A549 (cell line): ENCODE measurements around the gene RET. TPM values are rescaled to one million over a fixed set of nuclear protein-coding genes. Genes with fewer than 3 reads are reported as not detected.
A peak's percentile ranks its signal among the peaks of the same experiment; 100 is the strongest.

Experiments
- ATAC-seq, 2 experiments: fragments of 200-7000 bp in 1 of 2; fragments of >200 bp in 1 of 2; cut with Nextera tagmentation in 1 of 2; cut with Tn5 transposase in 1 of 2; 3 replicates each; pipeline versions ENCODE4 v1.8.0 to v1.9.1; 2018 to 2020; ENCODE audit warnings: mild to moderate bottlenecking in 1 of 2, moderate library complexity in 1 of 2
- CTCF ChIA-PET: fragments of 300-600 bp; sonication (Branson Sonifier 250); formaldehyde crosslinking; extraction: SDS; loops from one replicate; lab custom pipeline; 2021; ENCODE audit warnings: antibody characterized with exemption, inconsistent platforms; lab: Yijun Ruan, JAX
- POLR2A ChIA-PET: fragments of 350-600 bp; formaldehyde crosslinking; extraction: SDS; loops from one replicate; lab custom pipeline; 2021; ENCODE audit warnings: antibody characterized with exemption, inconsistent platforms; lab: Yijun Ruan, JAX
- DNase-seq, 2 experiments: peaks; one replicate each; pipeline versions ENCODE4 v3.0.0 to v3.0.0-alpha.2; 2011 to 2016; ENCODE audit warnings: low read depth in 1 of 2, low spot score in 1 of 2
- FAIRE-seq: peaks from 2 replicates; lab custom pipeline; 2011; peaks lifted over from hg19 to GRCh38; lab: Jason Lieb, UNC
- H3K27ac ChIP-seq, 2 experiments: fragments of >200 bp; sonication (Bioruptor Twin); formaldehyde crosslinking; 3 replicates each; pipeline ENCODE4 v1.5.1; 2016 to 2017
- H3K4me1 ChIP-seq: fragments of >200 bp; sonication (Bioruptor Twin); formaldehyde crosslinking; 3 replicates; pipeline ENCODE4 v1.6.1; 2016
- H3K4me2 ChIP-seq: fragments of >200 bp; sonication (Bioruptor Twin); formaldehyde crosslinking; 3 replicates; pipeline ENCODE4 v1.6.1; 2016
- H3K4me3 ChIP-seq: fragments of >200 bp; sonication (Bioruptor Twin); formaldehyde crosslinking; 3 replicates; pipeline ENCODE4 v1.5.1; 2016
- H3K9me3 ChIP-seq: fragments of >200 bp; sonication (Bioruptor Twin); formaldehyde crosslinking; 3 replicates; pipeline ENCODE4 v1.6.1; 2016
- BHLHE40 ChIP-seq: IDR thresholded peaks from 2 replicates; pipeline ENCODE4 v1.6.1; 2012; ENCODE audit warnings: low read depth, low read length, inconsistent platforms
- CBX2 ChIP-seq: fragments of 200-600 bp; sonication (generic); IDR thresholded peaks from 2 replicates; pipeline ENCODE4 v1.6.1; 2016; ENCODE audit warnings: low read depth, mild to moderate bottlenecking, borderline replicate concordance
- CEBPB ChIP-seq, 2 experiments: fragments of >200 bp in 1 of 2; sonication (Bioruptor Twin) in 1 of 2; formaldehyde crosslinking in 1 of 2; IDR thresholded peaks; 2 replicates each; pipeline ENCODE4 v1.6.1; 2012 to 2016
- CHD2 ChIP-seq: fragments of 150-350 bp; IDR thresholded peaks from 2 replicates; pipeline ENCODE4 v1.6.1; 2014; ENCODE audit warnings: low read length; ENCODE audit not compliant: partially characterized antibody
- EHMT2 ChIP-seq: fragments of 200-600 bp; sonication (generic); IDR thresholded peaks from 2 replicates; pipeline ENCODE4 v1.6.1; 2016; ENCODE audit warnings: antibody characterized with exemption, low read depth, mild to moderate bottlenecking, moderate library complexity
- ELK1 ChIP-seq: fragments of 150-350 bp; IDR thresholded peaks from 2 replicates; pipeline ENCODE4 v1.6.1; 2014; ENCODE audit warnings: low read depth, mild to moderate bottlenecking, low read length
- FOSL2 ChIP-seq, 2 experiments: fragments of 450-650 bp in 1 of 2; fragments of >200 bp in 1 of 2; sonication (Bioruptor Twin) in 1 of 2; formaldehyde crosslinking; IDR thresholded peaks; 2 replicates each; pipeline versions ENCODE4 v1.5.0 to v1.6.1; 2016 to 2020; ENCODE audit warnings: mild to moderate bottlenecking in 1 of 2, moderate library complexity in 1 of 2
- FOXS1 ChIP-seq: fragments of 250-450 bp; sonication (Bioruptor Pico); IDR thresholded peaks from 2 replicates; pipeline ENCODE4 v1.5.0; 2020; ENCODE audit warnings: mild to moderate bottlenecking, moderate library complexity
- GATA3 ChIP-seq: IDR thresholded peaks from 2 replicates; pipeline ENCODE4 v1.6.1; 2012; ENCODE audit warnings: borderline replicate concordance
- HDAC2 ChIP-seq: fragments of 200-600 bp; sonication (generic); IDR thresholded peaks from 2 replicates; pipeline ENCODE4 v1.6.1; 2016
- HES2 ChIP-seq: fragments of >200 bp; sonication (Bioruptor Twin); formaldehyde crosslinking; IDR thresholded peaks from 2 replicates; pipeline ENCODE4 v1.6.1; 2016
- HEYL ChIP-seq: fragments of 250-450 bp; sonication (Bioruptor Pico); IDR thresholded peaks from 2 replicates; pipeline ENCODE4 v1.8.0; 2021; ENCODE audit warnings: mild to moderate bottlenecking, moderate library complexity
- HOXA7 ChIP-seq: fragments of 250-450 bp; sonication (Bioruptor Pico); IDR thresholded peaks from 2 replicates; pipeline ENCODE4 v1.5.0; 2020; ENCODE audit warnings: mild to moderate bottlenecking, moderate library complexity
- HOXB5 ChIP-seq: fragments of 250-450 bp; sonication (Bioruptor Pico); IDR thresholded peaks from 2 replicates; pipeline ENCODE4 v1.5.0; 2020; ENCODE audit warnings: mild to moderate bottlenecking, moderate library complexity
- KDM1A ChIP-seq: fragments of 200-600 bp; sonication (generic); IDR thresholded peaks from 2 replicates; pipeline ENCODE4 v1.6.1; 2016; ENCODE audit warnings: low read depth, mild to moderate bottlenecking
- KDM5A ChIP-seq: fragments of 200-600 bp; sonication (generic); IDR thresholded peaks from 2 replicates; pipeline ENCODE4 v1.6.1; 2016; ENCODE audit warnings: antibody characterized with exemption, mild to moderate bottlenecking
- MAFK ChIP-seq: fragments of 450-650 bp; IDR thresholded peaks from 2 replicates; pipeline ENCODE4 v1.6.1; 2014; ENCODE audit not compliant: partially characterized antibody
- NFE2L2 ChIP-seq: fragments of 150-350 bp; conservative IDR thresholded peaks from 2 replicates; pipeline ENCODE4 v1.6.1; 2014; ENCODE audit warnings: low read length
- NR3C1 ChIP-seq: fragments of >200 bp; sonication (Bioruptor Twin); formaldehyde crosslinking; IDR thresholded peaks from 3 replicates; pipeline ENCODE4 v1.6.1; 2017
- POLR2A ChIP-seq: IDR thresholded peaks from 2 replicates; pipeline ENCODE4 v1.6.1; 2012; ENCODE audit warnings: mild to moderate bottlenecking, low read length
- RCOR1 ChIP-seq: fragments of 150-350 bp; IDR thresholded peaks from 2 replicates; pipeline ENCODE4 v1.6.1; 2014; ENCODE audit warnings: antibody characterized with exemption, low read length, low read depth
- RFX5 ChIP-seq: fragments of 450-650 bp; IDR thresholded peaks from 2 replicates; pipeline ENCODE4 v1.7.1; 2014; ENCODE audit warnings: antibody characterized with exemption, mild to moderate bottlenecking, moderate library complexity
- RNF2 ChIP-seq: fragments of 200-600 bp; sonication (generic); IDR thresholded peaks from 2 replicates; pipeline ENCODE4 v1.6.1; 2016; ENCODE audit warnings: low read depth, mild to moderate bottlenecking, antibody characterized with exemption, moderate library complexity, borderline replicate concordance
- ZSCAN20 ChIP-seq: fragments of 250-450 bp; sonication (Bioruptor Pico); IDR thresholded peaks from 2 replicates; pipeline ENCODE4 v1.8.0; 2022; ENCODE audit warnings: mild to moderate bottlenecking, moderate library complexity
- WGBS: methylation state at CpG from one replicate; pipeline ENCODE4 v1.1.6; 2017; ENCODE audit errors: missing lambda C conversion rate; 5-methylcytosine and 5-hydroxymethylcytosine counted together
- polyA plus RNA-seq, 4 experiments: library from polyadenylated mRNA; depleted of rRNA in 3 of 4; stranded (reverse); fragments of >200 nt; fragmentation: RNase III in 1 of 4; extraction: RNeasy Plus Mini Kit Qiagen cat#74134 plus additional on column Dnase treatment in 1 of 4; gene quantifications; 2 replicates in 3 of 4; 3 replicates in 1 of 4; pipeline ENCODE4 v1.2.3, GENCODE V29; 2011 to 2017

Gene RET
- polyA plus RNA-seq, 2 of the 4 experiments (the other 2 are of a cell fraction), result 0.08 to 0.41 TPM

GRCh38 chr10:43055217-43055616, 21.7 kb upstream of the RET start (continued):
- TF ChIP-seq ELK1 (no peak), HDAC2 (no peak), HOXA7 (CRISPR knock-in tag) (no peak)

- no peak for FAIRE-seq
Observed at GRCh38 chr10:43055991-43056567, 20.8 kb upstream of the RET start.

GRCh38 chr10:43056568-43057011, 20.3 kb upstream of the RET start:
- Histone ChIP-seq H3K27ac (no peak overlapping the region), H3K4me1 (no peaks in the 10 kb centered on the region), H3K9me3 (no peaks in the 10 kb centered on the region), H3K4me3 (no peak overlapping the region), H3K4me2 (no peak overlapping the region)
- ChIA-PET CTCF (interaction anchor here (1.7 kb wide), 1 partner anchor 22 kb away, joined by 6 read pairs; no protein-coding TSS in a partner anchor), POLR2A (no interaction called here)
- WGBS, result 29% methylated on average over 3 of the region's 5 CpGs
- FAIRE-seq, result no peak
- no peak for DNase-seq
- TF ChIP-seq POLR2A (peak; percentile 16; the same call in 1 of the 2 replicates), BHLHE40 (no peak)
- no peak for ATAC-seq

More at GRCh38 chr10:43055991-43056567, 20.8 kb upstream of the RET start:
- no peaks in the 10 kb centered on the region for H3K4me1 ChIP-seq
- WGBS, result 91% methylated on average over 1 of the region's 2 CpGs
- ChIA-PET POLR2A (no interaction called here), CTCF (interaction anchor here (1.7 kb wide), 1 partner anchor 23 kb away, joined by 6 read pairs; no protein-coding TSS in a partner anchor)
- ATAC-seq (no peak), DNase-seq (no peak)
- no peak overlapping the region for H3K27ac ChIP-seq
- H3K4me2 ChIP-seq, result no peak overlapping the region
- no peak overlapping the region for H3K4me3 ChIP-seq
- TF ChIP-seq HES2 (no peak), CHD2 (no peak), KDM1A (no peak), POLR2A (no peak), RCOR1 (no peak), NFE2L2 (no peak), ZSCAN20 (no peak), HEYL (CRISPR knock-in tag) (no peak), RFX5 (no peak), KDM5A (no peak), MAFK (no peak), HOXB5 (CRISPR knock-in tag) (no peak), FOXS1 (CRISPR knock-in tag) (no peak), EHMT2 (no peak)
- no peaks in the 10 kb centered on the region for H3K9me3 ChIP-seq

GRCh38 chr10:43057231-43057711, 19.6 kb upstream of the RET start:
- no peak for ATAC-seq
- CTCF ChIA-PET, result no interaction called here
- no peak for FAIRE-seq
- WGBS, result 36% methylated on average over 7 of the region's 7 CpGs
- no peak for TF ChIP-seq RNF2
- TF ChIP-seq NFE2L2, result no peak
- TF ChIP-seq MAFK, result no peak
- no peak for TF ChIP-seq CEBPB (IDR thresholded peaks at IDR 0.05)
- no peak for TF ChIP-seq NR3C1
- TF ChIP-seq CBX2, result no peak
- TF ChIP-seq FOSL2 (IDR thresholded peaks at IDR 0.05), result no peak
- TF ChIP-seq FOSL2 (CRISPR knock-in tag; IDR thresholded peaks at IDR 0.05), result no peak
- TF ChIP-seq GATA3, result no peak
- TF ChIP-seq HOXB5 (CRISPR knock-in tag), result no peak
- Histone ChIP-seq H3K4me2 (no peak overlapping the region), H3K27ac (no peak overlapping the region), H3K9me3 (no peaks in the 10 kb centered on the region), H3K4me1 (no peaks in the 10 kb centered on the region), H3K4me3 (no peak overlapping the region)
- DNase-seq, result no peak
- POLR2A ChIA-PET, result no interaction called here
